Astrocyte (in vitro differentiated cells and primary cell): ENCODE results near the gene CUL4B.

ENCODE experiments used
- CTCF ChIP-seq: IDR thresholded peaks from 2 replicates; pipeline ENCODE4 v1.5.1; 2011; ENCODE audit warnings: low read depth, mild to moderate bottlenecking, inconsistent platforms, low read length, moderate library complexity; ENCODE audit not compliant: insufficient read depth
- EZH2 ChIP-seq: IDR thresholded peaks from 2 replicates; pipeline ENCODE4 v1.6.1; 2012; ENCODE audit warnings: mild to moderate bottlenecking, low read length, inconsistent platforms; ENCODE audit not compliant: insufficient read depth

- TF ChIP-seq EZH2 (no peak), CTCF (no peak)
Observed at GRCh38 chrX:120534413-120535205, 26.2 kb downstream of the CUL4B start.
